Osteoblast (primary cell): ENCODE results near the gene SET. TPM values are rescaled to one million over a fixed set of nuclear protein-coding genes. Genes with fewer than 3 reads are reported as not detected.

ENCODE experiments used
- DNase-seq: peaks from one replicate; pipeline ENCODE4 v3.0.0; 2011; ENCODE audit warnings: low spot score, mixed read lengths; ENCODE audit not compliant: insufficient read length; ENCODE audit errors: missing footprints
- H2AFZ ChIP-seq: 2 replicates; pipeline ENCODE4 v1.6.0; 2011; ENCODE audit warnings: mild to moderate bottlenecking, low read length
- H3K27ac ChIP-seq: 2 replicates; pipeline ENCODE4 v1.5.1; 2011; ENCODE audit warnings: mild to moderate bottlenecking, low read depth, low read length, moderate library complexity
- H3K27me3 ChIP-seq: 2 replicates; pipeline ENCODE4 v1.6.0; 2012; ENCODE audit warnings: mild to moderate bottlenecking, control low read depth, inconsistent platforms, low read length, moderate library complexity; ENCODE audit not compliant: insufficient read depth
- H3K36me3 ChIP-seq: 2 replicates; pipeline ENCODE4 v1.5.1; 2011; ENCODE audit warnings: mild to moderate bottlenecking, low read length, control low read depth, moderate library complexity; ENCODE audit not compliant: insufficient read depth
- H3K4me1 ChIP-seq: 2 replicates; pipeline ENCODE4 v1.5.1; 2011; ENCODE audit warnings: mild to moderate bottlenecking, low read length, control low read depth, moderate library complexity; ENCODE audit not compliant: insufficient read depth
- H3K4me2 ChIP-seq: 2 replicates; pipeline ENCODE4 v1.6.0; 2011; ENCODE audit warnings: mild to moderate bottlenecking, low read length; ENCODE audit not compliant: insufficient read depth
- H3K4me3 ChIP-seq: fragments of 200-600 bp; sonication (generic); 3 replicates; pipeline ENCODE4 v1.5.1; 2012; ENCODE audit warnings: mild to moderate bottlenecking, low read length, inconsistent platforms; ENCODE audit not compliant: insufficient read depth
- H3K79me2 ChIP-seq: 2 replicates; pipeline ENCODE4 v1.6.0; 2012; ENCODE audit warnings: mild to moderate bottlenecking, low read length, control low read depth, inconsistent platforms; ENCODE audit not compliant: insufficient read depth
- H3K9me3 ChIP-seq: 2 replicates; pipeline ENCODE4 v1.5.1; 2011; ENCODE audit warnings: low read depth, low read length, control low read depth
- H4K20me1 ChIP-seq: 2 replicates; pipeline ENCODE4 v1.6.0; 2012; ENCODE audit warnings: mild to moderate bottlenecking, low read length, control low read depth; ENCODE audit not compliant: insufficient read depth
- total RNA-seq: library from RNA; depleted of rRNA; stranded (reverse); fragments of >200 nt; gene quantifications from 2 replicates; pipeline ENCODE4 v1.2.3, GENCODE V29; 2012
- TF ChIP-seq, protein P1 (sequence below): IDR thresholded peaks from 2 replicates; pipeline ENCODE4 v1.5.1; 2011; ENCODE audit warnings: mild to moderate bottlenecking, low read depth, low read length, moderate library complexity; ENCODE audit errors: extremely low read depth

The SET gene
- total RNA-seq, 1 donor: 397 TPM

DNA sequence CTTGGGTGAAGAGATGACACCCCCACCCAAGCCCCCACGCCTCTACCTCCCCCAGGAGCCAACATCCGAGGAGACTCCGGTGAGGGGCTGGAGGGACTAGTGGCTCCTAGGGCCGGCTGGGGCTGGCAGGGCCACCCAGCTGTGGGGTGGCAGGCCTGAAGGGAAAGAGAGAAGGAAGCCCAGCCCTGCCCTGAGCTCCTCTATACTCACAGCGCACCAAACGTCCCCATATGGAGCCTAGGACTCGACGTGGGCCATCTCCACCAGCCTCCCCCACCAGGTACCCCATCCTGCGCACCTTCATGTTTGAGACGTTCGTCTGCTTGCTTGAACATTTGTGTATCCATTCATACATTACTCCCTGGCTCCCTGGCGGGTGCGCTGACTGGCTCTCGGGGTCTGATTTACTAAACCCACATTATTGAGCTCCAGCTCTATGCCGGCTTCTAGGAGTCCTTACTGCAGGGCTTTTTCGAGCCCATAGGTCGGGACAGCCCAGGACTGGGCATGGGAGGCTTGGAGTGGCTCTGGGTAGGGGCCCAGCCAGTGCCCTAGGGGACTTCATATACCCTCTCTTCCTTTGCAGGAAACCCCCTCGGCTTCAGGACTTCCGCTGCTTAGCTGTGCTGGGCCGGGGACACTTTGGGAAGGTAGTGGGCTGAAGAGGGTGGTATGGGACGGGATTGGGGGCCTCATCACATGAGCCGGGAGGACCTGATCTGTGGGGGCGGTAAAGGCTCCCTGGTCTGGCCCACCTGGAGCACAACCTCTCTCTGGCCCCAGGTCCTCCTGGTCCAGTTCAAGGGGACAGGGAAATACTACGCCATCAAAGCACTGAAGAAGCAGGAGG, 25.8 kb downstream of the SET start:
- Histone ChIP-seq H3K27me3 (no peaks in the 10 kb centered on the region), H2AFZ (no peak overlapping the region), H3K36me3 (no peaks in the 10 kb centered on the region), H3K4me1 (no peaks in the 10 kb centered on the region), H3K79me2 (no peaks in the 10 kb centered on the region), H3K9me3 (no peaks in the 10 kb centered on the region), H3K4me3 (no peak overlapping the region), H3K27ac (no peak overlapping the region), H3K4me2 (no peak overlapping the region), H4K20me1 (no peaks in the 10 kb centered on the region)
- TF ChIP-seq, protein P1, sequence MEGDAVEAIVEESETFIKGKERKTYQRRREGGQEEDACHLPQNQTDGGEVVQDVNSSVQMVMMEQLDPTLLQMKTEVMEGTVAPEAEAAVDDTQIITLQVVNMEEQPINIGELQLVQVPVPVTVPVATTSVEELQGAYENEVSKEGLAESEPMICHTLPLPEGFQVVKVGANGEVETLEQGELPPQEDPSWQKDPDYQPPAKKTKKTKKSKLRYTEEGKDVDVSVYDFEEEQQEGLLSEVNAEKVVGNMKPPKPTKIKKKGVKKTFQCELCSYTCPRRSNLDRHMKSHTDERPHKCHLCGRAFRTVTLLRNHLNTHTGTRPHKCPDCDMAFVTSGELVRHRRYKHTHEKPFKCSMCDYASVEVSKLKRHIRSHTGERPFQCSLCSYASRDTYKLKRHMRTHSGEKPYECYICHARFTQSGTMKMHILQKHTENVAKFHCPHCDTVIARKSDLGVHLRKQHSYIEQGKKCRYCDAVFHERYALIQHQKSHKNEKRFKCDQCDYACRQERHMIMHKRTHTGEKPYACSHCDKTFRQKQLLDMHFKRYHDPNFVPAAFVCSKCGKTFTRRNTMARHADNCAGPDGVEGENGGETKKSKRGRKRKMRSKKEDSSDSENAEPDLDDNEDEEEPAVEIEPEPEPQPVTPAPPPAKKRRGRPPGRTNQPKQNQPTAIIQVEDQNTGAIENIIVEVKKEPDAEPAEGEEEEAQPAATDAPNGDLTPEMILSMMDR: no peak
- DNase-seq: peak; percentile 54

DNA sequence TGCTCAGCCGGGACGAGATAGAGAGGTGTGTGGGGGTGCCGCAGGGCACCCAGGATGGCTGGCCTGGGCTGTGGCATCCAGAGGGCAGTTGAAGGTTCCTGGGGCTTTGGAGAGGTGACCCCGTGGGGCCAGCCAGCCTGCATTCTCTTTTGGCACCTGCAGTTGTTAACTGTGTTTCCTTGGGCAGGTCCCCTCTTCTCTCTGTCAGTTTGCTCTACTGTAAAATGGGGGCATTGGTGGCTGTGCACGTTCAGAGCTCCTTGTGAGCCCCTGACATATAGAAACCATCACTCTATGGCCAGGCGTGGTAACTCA, 26.4 kb downstream of the SET start:
- no peak overlapping the region for H3K4me3 ChIP-seq
- H3K4me1 ChIP-seq: no peaks in the 10 kb centered on the region
- no peak overlapping the region for H3K4me2 ChIP-seq
- H3K27ac ChIP-seq: no peak overlapping the region
- no peak overlapping the region for H2AFZ ChIP-seq
- no peaks in the 10 kb centered on the region for H3K36me3 ChIP-seq
- no peaks in the 10 kb centered on the region for H3K27me3 ChIP-seq
- no peaks in the 10 kb centered on the region for H3K79me2 ChIP-seq
- DNase-seq: peak; percentile 31
- H4K20me1 ChIP-seq: no peaks in the 10 kb centered on the region
- TF ChIP-seq, protein P1: no peak
- no peaks in the 10 kb centered on the region for H3K9me3 ChIP-seq

DNA sequence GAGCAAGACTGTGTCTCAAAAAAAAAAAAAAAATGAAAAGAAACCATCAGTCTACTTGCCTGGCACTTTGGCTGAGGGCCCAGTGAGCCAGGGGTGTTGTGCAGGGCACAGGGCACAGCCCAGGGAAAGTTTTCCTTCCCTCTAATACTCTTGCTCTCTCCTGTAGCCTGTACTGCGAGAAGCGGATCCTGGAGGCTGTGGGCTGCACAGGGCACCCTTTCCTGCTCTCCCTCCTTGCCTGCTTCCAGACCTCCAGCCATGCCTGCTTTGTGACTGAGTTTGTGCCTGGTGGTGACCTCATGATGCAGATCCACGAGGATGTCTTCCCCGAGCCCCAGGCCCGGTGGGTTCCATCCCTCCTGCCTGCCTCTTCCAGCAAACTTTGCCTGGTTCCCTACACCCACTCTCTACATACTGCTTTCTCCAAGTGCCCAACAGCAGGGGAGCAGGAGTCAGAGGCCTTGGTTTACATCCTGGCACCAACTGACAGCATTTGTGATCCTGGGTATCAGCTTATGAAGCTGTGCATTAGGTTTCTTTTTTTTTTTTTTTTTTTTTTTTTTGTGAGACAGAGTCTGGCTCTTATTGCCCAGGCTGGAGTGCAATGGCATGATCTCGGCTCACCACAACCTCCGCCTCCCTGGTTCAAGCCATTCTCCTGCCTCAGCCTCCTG, 27.7 kb downstream of the SET start:
- Histone ChIP-seq H3K36me3 (no peaks in the 10 kb centered on the region), H3K4me1 (no peaks in the 10 kb centered on the region), H3K27ac (no peak overlapping the region), H3K27me3 (no peaks in the 10 kb centered on the region), H3K4me3 (no peak overlapping the region), H3K9me3 (no peaks in the 10 kb centered on the region), H3K79me2 (no peaks in the 10 kb centered on the region), H4K20me1 (no peaks in the 10 kb centered on the region), H3K4me2 (no peak overlapping the region), H2AFZ (no peak overlapping the region)
- TF ChIP-seq, protein P1: no peak
- peak; percentile 45 for DNase-seq

DNA sequence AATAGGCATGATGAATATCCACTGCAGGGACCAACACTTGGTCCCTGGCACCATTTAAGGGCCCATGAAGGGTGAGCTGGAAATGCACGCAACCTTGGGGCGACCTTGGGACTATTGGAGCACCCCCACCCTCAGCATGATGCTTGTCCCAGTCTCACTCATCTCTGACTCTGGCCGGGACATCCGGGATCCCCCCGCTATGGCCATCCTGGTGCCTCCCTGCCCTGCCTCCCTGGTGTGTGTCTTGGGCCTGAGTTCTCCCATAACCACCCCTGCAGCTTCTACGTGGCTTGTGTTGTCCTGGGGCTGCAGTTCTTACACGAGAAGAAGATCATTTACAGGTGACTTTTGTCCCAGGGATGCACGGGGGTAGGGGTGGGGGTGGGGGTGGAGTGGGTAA, 29.0 kb downstream of the SET start:
- TF ChIP-seq, protein P1: no peak
- no peaks in the 10 kb centered on the region for H3K9me3 ChIP-seq
- H3K79me2 ChIP-seq: no peaks in the 10 kb centered on the region
- H3K36me3 ChIP-seq: no peaks in the 10 kb centered on the region
- no peak overlapping the region for H3K4me2 ChIP-seq
- no peaks in the 10 kb centered on the region for H3K27me3 ChIP-seq
- H2AFZ ChIP-seq: no peak overlapping the region
- DNase-seq: peak; percentile 72
- H3K27ac ChIP-seq: no peak overlapping the region
- H3K4me1 ChIP-seq: no peaks in the 10 kb centered on the region
- no peak overlapping the region for H3K4me3 ChIP-seq
- no peaks in the 10 kb centered on the region for H4K20me1 ChIP-seq
